ENCODE data around the gene CPLANE2.

The CPLANE2 gene

GRCh38 chr1:16256478-16256877 lies 19.5 kb upstream of the CPLANE2 start:
- no peak for TF ChIP-seq CTCF (IDR thresholded peaks at IDR 0.05; ENCODE audit: low read depth, low read length, missing control alignments)
- no peak for DNase-seq (ENCODE audit: low read depth)
- H3K4me3 ChIP-seq (ENCODE audit: low read depth, low read length) = no peak overlapping the region

GRCh38 chr1:16254263-16254928 lies 17.4 kb upstream of the CPLANE2 start:
- no peak for DNase-seq (ENCODE audit: low read depth)
- no peak for TF ChIP-seq CTCF (IDR thresholded peaks at IDR 0.05; ENCODE audit: low read depth, low read length, missing control alignments)
- H3K4me3 ChIP-seq (ENCODE audit: low read depth, low read length) = no peak overlapping the region

GRCh38 chr1:16253332-16253922 lies 16.4 kb upstream of the CPLANE2 start:
- TF ChIP-seq CTCF (IDR thresholded peaks at IDR 0.05; ENCODE audit: low read depth, low read length, missing control alignments) = no peak
- H3K4me3 ChIP-seq (ENCODE audit: low read depth, low read length) = no peak overlapping the region
- DNase-seq (ENCODE audit: low read depth) = no peak

GRCh38 chr1:16252912-16253311 lies 15.9 kb upstream of the CPLANE2 start:
- no peak for TF ChIP-seq CTCF (IDR thresholded peaks at IDR 0.05; ENCODE audit: low read depth, low read length, missing control alignments)
- no peak overlapping the region for H3K4me3 ChIP-seq (ENCODE audit: low read depth, low read length)
- DNase-seq (ENCODE audit: low read depth) = no peak

GRCh38 chr1:16251381-16251780 lies 14.4 kb upstream of the CPLANE2 start:
- no peak overlapping the region for H3K4me3 ChIP-seq (ENCODE audit: low read depth, low read length)
- no peak for TF ChIP-seq CTCF (IDR thresholded peaks at IDR 0.05; ENCODE audit: low read depth, low read length, missing control alignments)
- no peak for DNase-seq (ENCODE audit: low read depth)

- DNase-seq (ENCODE audit: low read depth) = no peak
- TF ChIP-seq CTCF (IDR thresholded peaks at IDR 0.05; ENCODE audit: low read depth, low read length, missing control alignments) = no peak
- H3K4me3 ChIP-seq (ENCODE audit: low read depth, low read length) = no peak overlapping the region
These were observed 13.7 kb upstream of the CPLANE2 start for GRCh38 chr1:16250524-16251251.

All from GM12864 (cell line).